Right hindlimb (tissue), 1 donor: ENCODE results near the gene SNAP23.
A peak's percentile ranks its signal among the peaks of the same experiment; 100 is the strongest.

Source experiments
- DNase-seq: peaks from one replicate; pipeline ENCODE4 v3.0.0-alpha.2; 2018

Gene SNAP23

DNA sequence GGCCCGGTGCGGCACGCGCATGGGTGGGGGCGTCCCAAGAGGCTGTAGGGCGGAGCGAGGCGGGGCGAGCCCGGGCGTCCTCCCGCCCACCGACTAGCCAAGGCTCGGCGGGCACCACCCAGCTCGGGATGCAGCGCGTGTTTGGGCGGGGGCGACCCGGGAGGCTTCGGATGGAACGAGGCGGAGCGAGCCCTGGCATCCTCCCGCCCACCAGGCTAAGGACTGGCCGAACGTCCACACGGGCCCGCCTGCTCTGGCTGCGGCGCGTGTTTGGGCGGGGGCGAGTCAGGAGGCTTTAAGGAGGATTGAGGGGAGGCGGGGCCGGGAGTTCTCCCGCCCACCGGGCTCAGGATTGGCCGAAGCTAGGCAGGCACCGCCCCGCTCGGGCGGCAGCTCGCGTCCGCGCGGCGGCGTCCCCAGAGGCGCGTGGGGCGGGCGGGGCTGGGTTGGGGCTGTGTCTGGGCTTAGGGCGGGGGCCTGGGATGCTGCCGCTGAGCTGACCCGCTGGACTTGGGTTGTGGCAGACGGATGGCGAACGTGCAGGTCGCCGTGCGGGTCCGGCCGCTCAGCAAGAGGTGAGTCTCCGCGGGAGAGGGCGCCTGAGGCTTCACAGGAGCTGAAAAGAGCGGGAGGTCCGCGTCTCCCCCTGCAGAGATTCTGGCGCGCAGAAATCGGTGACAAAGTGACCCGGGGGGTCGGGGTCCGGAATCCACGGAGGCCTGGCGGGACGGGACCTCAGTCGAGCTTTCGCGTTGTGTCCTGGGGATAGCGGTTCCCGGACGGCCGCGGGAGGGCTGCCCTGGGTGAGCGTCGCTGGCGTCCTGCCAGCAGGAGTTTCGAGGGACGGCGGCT, 80.0 kb downstream of the SNAP23 start, which contains the start of gene STARD9:
Gene STARD9, plus strand, starts transcription at position 419 of the 852 bp plus-strand sequence. Its CDS starts 110 bp downstream, at position 529.
- DNase-seq: peak; percentile 99

- DNase-seq: no peak
These were observed 80.7 kb downstream of the SNAP23 start for GRCh38 chr15:42576040-42576594.

DNA sequence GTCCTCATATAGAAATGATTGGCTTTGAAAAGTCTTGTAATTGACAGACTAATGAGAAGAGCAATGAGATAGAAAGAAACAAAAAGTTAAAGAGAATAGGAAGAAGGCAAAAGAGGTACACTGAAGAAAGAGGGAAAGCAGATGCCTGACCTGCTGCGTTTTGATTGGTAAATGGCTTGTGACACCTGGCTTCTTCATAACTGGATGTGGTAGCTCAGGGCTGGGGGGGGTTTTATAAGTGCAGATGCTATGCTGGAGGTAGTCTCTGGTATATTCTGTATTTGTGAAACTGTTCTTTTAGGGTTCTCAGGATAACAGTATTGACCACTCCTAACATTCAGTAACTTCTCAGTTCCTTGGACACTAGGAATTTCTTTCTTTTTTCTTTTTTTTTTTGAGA, 81.3 kb downstream of the SNAP23 start:
- no peak for DNase-seq

GRCh38 chr15:42577514-42578031, 82.1 kb downstream of the SNAP23 start:
- no peak for DNase-seq

DNA sequence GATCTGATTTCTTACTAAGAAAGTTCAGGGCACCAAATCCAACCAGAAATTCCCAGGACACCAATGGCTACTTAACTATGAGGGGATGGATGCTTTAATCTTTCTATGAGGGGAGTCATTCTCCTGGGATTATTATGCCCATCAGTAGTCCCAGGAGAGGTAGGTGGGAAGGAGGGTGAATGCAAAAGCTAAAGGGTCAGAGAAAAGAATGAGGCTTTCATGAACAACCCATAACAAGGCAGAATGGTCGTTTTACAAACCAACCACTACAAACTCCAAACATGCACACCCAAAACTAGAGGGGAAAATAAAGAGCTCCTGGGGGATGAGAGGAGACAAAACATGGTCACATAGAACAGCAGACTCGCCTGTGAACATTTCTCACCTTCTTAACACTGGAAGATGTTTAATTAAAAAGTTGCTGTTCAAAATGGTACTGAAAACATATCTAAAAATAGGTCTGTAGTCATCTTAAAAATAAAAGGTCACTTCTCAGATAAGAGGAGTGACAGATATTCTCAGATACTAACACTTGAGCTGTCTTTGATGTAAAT, 83.6 kb downstream of the SNAP23 start:
- no peak for DNase-seq

DNA sequence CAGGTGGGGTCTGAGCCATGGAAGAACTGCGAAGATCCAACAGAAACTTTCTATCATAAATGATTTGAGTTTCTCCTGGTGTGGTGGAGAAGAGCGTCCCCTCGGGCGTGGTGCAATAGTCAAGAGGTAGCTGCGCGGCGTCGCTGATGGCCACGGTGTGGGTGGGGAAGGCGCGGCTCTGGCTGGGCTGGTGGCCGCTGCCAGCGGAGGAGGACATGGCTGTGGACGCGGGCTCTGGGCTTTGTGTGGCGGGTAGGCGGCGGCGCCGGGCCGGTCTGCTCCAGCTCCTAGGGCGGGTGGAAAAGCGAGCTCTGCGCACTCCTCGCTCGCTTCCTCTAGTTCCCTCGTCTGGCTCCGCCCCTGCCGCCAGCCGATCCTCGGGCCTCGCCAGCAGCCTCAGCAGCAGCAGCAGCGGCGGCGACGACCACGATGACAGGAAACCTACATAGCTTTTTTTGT, 85.9 kb downstream of the SNAP23 start:
- peak; percentile 92 for DNase-seq
